ENCODE results near the gene CROCC.

- no peak for TF ChIP-seq POLR2A (IDR thresholded peaks at IDR 0.05; ENCODE audit: low read depth, low read length)
- TF ChIP-seq TAF1 (IDR thresholded peaks at IDR 0.05; ENCODE audit: borderline replicate concordance, low read depth, low read length) = no peak
- no peak for TF ChIP-seq POLR2AphosphoS5 (IDR thresholded peaks at IDR 0.05; ENCODE audit: low read depth, low read length)
Measured at GRCh38 chr1:16903054-16903453, 18.7 kb upstream of the CROCC start.
